HG03097 (cell line): ENCODE data around the gene ABCC12.
A peak's percentile ranks its signal among the peaks of the same experiment; 100 is the strongest.

ENCODE experiments used
- ATAC-seq: cut with Tn5 transposase; IDR thresholded peaks from one replicate; pipeline ENCODE4 v1.9.1; 2021; ENCODE audit not compliant: unreplicated experiment, low FRiP score

ABCC12 gene

DNA sequence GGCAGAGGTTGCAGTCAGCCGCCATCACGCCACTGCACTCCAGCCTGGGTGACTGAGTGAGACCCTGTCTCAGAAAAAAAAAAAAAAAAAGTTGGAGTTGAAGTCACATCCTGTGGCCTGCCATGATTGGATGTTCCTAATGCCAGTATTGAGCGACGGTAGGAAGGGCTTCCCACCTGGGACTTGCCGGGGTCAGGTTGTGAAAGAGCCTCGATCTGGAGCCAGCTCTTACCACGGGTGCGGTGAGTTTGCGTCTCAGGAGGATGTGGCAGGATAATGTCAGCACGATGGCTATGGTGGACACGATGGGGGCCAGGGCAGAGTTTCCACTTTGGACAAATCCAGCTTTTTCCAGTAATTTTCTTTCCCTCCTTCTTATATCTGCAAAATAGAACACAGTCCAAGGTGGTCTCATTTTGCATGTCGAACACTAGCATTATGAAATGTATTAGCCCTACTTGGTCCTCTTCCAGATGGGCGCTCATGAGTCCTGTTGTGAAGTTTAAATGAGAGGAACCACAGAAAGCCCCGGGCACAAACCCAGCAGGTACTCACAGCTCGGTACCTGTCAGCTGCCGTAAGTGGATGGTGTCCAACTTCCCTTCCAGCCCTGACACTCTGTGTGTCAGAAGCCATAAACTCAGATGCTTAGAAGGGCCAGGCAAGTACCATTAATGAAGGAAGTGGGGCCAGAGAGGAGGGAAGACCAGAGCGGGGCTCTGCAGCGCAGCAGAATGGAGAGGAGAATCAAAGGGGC, 22.2 kb downstream of the ABCC12 start:
- no peak for ATAC-seq

DNA sequence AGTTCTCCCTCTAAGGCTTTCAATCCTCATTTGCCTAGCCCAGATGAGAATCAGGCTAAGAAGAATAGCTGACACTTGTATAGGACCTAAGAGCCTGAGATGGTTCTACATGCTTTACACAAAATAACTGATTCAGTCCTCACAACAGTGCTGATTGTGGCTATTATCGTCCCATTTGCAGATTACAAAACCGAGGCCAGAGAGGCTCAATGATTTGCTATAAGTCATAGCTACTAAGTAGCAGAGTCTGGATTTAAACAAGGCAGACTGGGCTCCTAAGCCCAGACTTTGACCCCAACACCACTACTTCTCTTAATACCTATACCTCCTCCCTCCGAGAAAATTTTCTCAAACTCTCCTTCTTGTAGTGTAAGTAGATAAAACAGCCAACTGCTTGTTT, 23.1 kb downstream of the ABCC12 start:
- ATAC-seq: no peak

- ATAC-seq: no peak
These were observed 24.4 kb downstream of the ABCC12 start for GRCh38 chr16:48131201-48131935.

GRCh38 chr16:48129926-48130325, 25.9 kb downstream of the ABCC12 start:
- ATAC-seq: no peak

GRCh38 chr16:48128769-48129168, 27.0 kb downstream of the ABCC12 start:
- ATAC-seq: no peak

GRCh38 chr16:48126801-48127644, 28.8 kb downstream of the ABCC12 start:
- no peak for ATAC-seq

GRCh38 chr16:48125888-48126287, 29.9 kb downstream of the ABCC12 start:
- ATAC-seq: no peak

- ATAC-seq: no peak
These were observed 31.5 kb downstream of the ABCC12 start for GRCh38 chr16:48124266-48124665.

DNA sequence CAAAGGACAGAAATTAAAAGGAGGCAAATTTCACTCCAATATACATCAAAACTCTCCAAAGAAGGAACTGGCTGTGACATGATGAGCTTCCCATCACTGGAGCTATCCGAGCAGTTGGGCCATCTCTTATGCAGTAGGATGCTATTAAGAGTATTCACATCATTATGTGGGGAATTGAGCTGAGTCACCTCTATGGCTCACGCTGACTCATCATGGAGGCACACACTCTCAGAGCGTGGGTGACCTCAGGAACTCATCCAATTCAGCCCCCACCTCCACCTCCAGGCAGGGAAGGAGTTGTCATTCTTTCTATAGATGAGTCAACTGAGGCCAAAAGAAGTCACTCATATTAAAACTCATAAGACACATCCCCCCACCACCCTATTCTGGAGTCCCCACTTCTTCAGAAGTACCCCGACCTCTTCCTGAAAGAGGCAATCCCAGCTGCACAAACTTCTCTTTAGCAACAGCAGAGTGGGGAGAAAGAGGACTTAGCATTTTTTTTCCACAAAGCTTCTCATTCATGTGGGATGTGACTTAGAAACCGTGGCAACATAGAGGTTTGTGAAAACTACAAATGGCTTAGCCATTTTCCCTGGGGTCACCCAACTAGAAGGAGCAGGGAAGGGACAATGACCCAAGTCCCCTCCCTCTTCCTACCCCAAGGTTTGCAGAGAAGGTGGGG, 32.5 kb downstream of the ABCC12 start:
- no peak for ATAC-seq

DNA sequence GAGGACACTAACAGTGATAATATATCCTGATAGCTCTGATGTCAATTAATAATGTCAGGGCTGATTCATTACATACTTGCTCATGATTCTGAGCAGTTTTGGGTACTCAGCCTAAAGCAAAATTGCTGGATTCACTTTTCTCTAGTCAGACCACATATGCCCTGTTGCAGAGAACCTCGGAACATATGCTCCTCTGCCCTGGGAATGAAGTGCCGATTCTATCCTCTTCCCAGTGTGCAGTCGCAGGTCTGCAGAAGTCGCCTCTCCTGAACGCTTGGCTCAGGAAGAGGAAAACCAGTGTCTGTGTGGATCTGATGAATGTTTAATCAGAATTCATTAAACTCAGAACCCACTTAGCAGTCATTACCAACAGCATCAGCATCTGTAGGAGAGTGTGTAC, 34.5 kb downstream of the ABCC12 start:
- ATAC-seq: no peak

GRCh38 chr16:48118841-48119240, 37.0 kb downstream of the ABCC12 start:
- no peak for ATAC-seq

DNA sequence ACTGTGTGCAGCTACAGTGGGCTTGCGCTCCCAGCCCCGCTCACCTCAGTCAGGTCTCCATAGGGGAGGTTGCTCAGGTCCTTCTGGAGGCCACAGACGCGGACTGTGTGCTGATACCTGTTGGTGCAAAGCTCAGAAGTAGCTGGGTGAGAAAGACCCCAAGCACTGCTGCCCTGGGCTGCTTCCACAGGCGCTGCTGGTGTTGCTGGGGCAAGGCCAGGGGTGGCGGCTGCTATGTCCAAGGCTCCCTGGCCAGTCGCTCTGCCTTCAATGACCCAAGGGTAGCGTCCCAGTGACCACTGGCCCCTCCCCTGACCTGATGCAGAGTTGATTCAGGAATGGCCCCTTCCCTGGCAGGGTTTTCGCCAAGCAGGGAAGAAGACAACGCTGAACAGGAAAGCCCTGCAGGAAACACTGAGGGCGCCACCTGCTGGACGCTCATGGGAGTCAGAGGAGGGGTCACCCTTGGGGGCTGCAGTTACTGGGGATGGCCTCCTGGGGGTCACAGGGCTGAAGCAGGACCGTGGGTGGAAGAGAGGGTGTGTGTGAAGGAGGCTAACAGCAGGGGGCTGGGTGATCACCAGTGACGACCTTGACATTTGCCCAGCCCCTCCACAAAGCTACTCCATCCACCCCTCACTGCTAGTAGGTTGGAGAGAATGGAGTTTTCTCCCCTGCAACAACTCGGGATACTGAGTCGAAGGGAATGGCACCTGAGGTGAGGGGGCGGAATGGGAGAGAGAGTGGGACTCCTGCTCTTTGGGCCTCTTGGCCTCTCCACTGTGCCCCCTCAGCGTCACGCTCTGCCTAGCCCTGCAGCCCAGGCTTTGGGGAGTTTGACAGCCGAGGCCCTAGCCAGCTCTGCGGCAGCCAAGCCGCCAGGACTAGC, 38.3 kb downstream of the ABCC12 start:
- ATAC-seq: peak; percentile 57

- ATAC-seq: no peak
These were observed 40.5 kb downstream of the ABCC12 start for GRCh38 chr16:48115299-48115698.

DNA sequence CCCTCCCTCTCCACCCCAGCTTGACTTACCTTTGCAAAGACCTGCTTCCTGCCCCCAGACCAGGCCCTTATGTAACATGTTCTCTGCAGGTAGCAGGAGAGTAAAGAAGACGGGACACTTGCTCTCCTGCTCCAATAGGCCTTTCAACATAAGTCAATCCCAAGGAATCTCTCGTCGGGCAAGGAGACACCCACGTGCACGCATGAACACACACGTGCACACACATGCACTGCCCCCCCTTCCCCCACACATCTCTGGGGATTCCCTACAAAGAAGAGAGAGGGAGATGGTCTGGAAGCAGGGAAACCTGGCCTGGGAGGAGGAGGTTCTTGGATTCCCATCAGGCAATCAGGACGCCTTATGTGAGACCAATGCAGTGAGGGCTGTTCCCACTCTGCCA, 41.4 kb downstream of the ABCC12 start:
- ATAC-seq: no peak

GRCh38 chr16:48113471-48113870, 42.3 kb downstream of the ABCC12 start:
- no peak for ATAC-seq

GRCh38 chr16:48113001-48113400, 42.8 kb downstream of the ABCC12 start:
- no peak for ATAC-seq

DNA sequence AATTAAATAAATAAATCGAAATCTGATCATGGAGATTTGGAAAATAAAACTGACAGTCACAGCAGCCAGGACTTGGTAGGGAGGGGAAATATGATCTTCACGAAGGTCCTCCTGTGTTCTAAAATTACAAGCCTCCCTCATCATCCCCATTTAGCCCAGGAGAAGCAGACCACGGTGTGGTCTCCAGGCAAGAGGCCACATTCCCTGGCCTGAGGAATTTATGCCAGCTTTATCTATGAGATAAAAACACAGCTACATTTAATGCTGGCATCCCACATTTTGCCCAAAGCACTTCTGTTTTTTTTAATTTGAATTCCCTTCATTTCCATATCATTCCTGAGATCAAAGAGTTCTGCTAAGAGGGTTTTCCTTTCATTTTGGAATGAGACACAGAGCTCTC, 43.2 kb downstream of the ABCC12 start:
- ATAC-seq: no peak

GRCh38 chr16:48110982-48111381, 44.8 kb downstream of the ABCC12 start:
- ATAC-seq: no peak

GRCh38 chr16:48110000-48110399, 45.8 kb downstream of the ABCC12 start:
- ATAC-seq: no peak

DNA sequence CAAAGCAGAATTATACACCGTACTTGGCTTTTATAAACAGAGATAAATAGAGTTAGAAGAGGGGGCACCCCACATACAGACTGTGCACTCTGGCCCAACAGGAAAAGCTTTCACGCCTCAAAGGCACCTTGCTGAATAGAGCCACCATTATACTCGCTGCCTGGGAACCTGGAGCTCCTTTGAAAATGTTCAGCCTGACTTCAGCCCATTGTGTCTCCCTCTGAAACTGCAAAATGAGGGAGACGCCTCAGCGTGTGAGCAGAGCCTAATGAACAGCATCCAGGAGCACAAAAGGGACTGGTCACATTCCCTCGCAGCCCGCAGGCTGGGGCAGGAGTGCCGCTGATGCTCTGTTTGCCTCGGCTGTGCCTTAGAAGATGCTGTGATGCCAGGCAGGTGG, 46.3 kb downstream of the ABCC12 start:
- ATAC-seq: no peak
